Stimulated activated CD4-positive, alpha-beta T cell treated with anti-CD3 and anti-CD28 coated beads, TNF-alpha, amount 100 ng/mL, for 48 hours (primary cell): ENCODE results near the gene CCDC197.

Source experiments
- DNase-seq, 3 donors: peaks; one replicate each; pipeline ENCODE4 v3.0.0-alpha.2; 2020; ENCODE audit warnings: low read depth in 3 of 3

The CCDC197 gene

DNA sequence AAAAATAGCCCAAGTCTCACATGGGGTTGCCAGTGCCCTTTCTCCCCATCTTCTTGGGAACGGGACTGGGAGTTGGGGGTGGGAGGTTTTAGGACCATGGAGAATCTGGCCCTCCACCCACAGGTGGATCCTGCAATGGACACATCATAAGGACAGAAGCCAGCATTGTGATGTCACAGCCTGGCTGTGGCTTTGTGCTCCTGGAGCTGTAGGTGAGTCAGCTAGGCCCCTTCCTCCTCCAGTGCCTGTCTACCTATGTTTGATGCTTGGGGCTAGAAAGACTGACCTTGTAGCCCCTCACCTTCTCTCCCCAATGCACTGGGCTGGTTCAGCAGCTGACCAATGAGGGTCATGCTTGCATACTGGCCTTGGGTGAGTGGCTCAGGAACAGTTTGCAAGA lies at the start of gene CCDC197:
Gene CCDC197, plus strand, starts transcription at position 220 of the 400 bp plus-strand sequence. CDS start 831 bp downstream, outside the sequence.
- DNase-seq: no peak

DNA sequence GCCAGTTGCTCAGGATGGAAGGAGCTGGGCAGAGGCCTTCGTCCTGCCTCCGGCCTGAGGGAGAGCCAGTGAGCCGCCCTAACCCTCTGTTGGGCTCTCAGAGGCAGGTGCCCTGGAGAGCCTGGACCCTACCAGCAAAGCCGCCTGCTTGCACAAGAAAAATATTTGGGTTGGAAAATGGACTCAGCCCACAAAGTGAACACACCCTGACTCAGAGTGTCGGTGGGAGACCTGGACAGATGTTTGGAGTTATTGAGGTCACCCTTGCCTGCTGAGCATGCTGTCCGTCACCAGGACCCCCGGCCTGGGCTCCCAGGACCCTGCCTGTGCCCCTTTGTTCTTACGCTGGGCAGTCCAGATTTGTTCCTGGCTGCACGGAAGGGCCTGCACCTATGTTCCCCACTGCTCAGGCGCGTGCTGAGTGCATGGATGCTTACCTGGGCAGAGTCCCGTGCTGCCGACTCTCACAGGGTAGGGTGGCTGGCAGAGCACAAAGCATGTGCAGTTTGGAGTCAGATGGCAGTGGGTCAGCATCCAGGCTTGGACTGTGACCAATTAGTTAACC lies 47.5 kb upstream of the CCDC197 start:
- no peak for DNase-seq

DNA sequence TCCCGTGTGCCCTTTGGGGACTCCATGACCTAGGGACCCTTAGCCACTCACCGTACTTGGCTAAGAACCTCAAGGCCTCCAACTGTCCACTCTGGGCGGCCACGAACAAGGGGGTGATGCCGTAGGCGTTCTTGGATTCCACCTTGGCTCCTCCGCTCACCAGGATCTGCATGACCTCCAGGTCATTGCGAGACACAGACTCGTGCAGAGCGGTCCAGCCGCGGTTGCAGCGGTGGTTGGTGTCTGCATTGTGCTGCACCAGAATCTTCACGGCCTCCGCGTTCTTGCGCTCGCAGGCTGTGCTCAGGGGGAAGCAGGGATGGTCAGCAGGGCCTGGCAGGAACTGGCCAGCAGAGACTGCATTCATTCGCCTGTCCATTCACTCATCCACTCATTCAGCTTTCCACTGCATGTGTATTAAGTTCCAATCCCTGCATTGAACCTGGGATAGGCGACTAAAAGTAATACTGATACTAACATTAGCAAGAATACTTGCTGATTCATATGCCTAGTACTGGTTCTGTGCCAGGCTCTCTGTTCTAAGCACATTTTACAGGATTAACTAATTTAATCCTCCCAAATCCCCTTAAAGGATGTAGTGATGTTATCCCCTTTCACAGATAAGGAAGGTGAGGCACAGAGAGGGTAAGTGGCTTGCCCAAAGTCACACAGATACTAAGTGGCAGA lies 46.0 kb upstream of the CCDC197 start:
- no peak for DNase-seq

DNA sequence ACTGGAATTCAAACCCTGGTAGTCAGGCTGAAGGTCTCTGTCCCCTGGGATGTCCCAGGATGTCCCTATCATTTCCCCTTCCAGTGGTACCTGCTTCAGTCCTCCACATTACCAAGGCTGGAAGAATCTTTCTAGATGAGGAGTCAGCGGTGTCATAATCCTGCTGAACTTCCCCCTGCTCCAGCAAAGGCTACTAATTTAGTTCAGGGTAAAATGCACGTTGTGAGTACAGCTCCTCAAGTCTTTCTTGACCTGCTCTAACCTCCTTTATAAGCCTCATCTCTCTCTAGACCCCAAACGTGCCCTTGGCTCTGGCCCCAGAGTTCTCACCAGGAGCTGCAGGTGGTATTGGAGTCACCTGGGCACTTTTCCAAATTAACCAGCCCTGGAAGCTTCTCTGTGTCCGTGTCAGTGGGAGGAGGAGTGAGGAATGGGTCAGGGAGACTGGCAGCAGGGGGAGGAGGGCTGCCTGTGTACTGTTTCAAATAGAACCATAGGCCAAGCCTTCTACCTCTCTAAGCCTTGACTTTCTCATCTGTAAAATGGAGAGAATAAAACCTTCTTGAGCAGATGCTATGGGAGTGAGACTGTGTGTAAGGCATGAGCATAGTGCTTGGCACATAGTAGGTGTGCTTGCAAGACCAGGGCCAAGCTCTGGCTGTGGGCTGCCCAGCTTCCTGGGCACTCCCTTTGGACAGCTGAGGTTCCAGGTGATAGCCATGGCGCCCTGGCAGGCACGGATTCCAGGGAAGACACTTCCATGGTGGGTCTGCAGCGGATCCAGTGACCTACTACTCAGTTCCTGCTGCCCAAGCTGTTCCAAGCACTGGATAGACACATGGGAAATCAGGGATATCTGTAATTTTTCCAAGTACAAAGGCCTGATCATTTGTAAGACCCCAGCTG lies 45.2 kb upstream of the CCDC197 start:
- no peak for DNase-seq

DNA sequence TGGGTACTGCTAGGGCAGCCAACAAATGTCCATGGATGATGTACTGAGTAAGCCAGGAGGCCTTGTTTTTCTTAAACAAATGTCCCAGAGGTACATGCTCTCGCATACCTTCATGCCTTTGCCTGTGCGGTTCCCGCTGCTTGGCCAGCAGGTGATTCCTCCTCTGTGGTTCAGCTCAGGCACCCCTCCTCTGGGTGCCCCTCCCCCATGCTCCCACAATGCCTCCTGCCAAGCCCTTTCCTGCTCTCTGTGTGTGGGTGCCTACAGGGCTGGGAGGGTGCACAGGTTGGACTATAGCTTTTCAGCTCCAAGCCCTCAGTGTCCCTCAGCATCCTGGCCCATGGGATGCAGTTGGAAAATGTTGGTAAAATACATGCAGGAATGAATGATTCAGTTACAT lies 44.3 kb upstream of the CCDC197 start:
- no peak for DNase-seq

DNA sequence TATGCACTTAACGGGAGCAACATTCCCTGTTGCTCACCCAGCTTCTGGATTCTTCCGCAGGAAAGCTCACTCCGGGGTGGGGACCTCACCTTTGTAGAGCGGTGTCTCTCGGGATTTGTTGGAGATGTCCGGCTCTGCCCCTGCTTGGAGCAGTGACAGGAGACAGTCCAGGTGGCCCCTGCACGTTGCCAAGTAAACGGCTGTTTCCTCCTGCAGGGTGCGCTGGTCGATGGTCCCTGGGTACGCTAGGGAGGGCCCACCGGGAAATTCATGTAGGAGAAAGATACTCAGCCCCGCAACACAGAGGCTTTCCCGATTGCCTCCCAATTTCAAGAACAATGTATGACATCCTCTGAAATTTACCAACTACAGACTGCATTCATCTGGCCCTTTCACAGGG lies 43.8 kb upstream of the CCDC197 start:
- DNase-seq: no peak

DNA sequence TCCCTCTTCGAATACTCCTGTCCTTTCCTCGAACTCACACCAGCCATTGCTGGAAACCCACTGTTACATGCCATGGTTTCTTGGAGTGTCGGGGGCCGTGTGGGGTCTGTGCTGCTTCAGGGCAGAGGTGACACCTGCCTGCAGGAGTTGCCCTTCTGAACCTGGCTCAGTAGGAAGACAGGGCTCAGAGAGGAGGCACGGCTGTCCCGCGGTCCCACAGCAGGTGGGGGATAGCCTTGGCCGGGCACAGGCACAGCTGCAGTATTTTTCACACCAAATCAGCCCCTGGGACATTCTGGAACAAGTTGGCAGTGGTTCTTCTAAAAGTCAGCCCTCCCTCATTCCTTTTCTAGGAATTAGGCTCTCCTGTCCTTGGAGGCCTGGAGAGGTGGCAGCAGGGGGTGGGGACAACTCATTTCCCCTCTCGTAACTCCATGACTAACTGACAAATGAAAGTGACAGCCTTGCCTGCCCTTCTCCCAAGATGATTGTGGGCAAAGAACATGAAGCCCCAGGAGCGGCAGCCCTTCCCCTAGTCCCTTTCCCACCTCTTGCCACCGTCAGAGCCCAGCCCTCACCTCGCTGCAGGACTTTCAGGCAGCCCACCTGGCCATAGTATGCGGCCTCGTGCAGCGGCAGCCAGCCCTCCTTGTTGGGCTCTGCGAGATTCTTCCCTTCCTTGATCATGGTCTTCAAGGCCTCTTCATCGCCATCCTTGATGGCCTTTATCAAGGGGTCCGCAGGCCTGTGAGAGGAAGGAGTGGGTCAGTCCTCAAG lies 43.2 kb upstream of the CCDC197 start:
- no peak for DNase-seq

DNA sequence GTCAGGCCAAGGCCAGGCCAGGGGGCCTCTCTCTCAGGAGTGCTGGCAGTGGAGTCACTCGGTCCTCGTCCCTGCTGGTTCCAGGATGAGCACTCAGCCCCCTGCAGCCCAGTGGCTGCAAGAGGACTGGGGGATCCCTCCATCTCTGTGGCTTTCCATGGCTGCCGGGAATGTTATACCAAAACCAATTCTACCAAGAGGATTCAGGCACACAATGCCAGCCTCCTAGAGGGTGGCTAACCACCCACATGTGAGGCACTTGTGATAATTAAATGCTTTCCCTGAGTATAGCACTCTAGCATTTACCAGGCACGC lies 42.6 kb upstream of the CCDC197 start:
- no peak for DNase-seq

DNA sequence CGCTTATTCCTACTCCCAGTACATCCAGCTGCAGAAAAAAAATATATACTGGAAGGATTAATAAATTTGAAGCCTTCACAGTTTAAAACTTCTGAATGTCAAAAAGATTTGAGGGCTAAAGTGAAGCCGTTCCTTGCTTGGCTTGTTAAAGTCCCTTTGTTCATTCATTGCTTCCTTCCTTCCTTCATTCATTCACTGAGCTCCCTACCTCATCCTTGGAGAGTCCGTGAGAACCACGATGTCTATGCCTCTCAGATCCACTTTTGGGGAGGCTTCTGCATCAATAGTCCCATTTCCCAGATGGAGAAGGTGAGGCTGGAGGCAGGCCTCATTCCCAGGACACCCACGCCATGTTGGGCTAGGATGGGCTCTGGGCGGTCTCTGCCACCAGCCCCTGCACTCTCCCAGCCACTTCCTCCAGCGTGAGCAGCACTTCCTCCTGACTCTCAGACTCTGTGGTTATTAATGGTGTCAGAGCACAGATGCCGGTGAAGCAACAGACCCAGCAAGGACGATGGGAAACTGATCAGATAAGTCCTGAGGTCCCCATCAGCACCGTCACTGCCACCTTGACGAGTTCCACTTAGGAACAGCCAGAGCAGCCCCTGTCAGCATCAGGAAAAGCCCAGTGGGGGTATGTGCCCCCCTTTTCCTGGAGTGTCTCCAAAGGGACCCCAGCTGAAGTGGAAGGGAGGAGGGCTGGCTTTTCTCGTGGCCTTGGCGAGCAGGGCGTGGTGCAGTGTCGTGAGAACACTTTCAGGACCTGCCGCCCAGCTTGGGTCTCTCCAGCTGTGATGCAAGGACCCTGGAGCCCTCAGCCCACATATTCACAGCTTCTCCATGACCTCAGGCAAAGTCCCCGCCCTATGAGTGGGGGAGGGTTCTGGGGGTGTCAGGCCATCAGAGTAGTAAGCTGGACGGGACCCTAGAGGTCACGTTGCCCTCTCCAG lies 41.9 kb upstream of the CCDC197 start:
- DNase-seq: no peak

DNA sequence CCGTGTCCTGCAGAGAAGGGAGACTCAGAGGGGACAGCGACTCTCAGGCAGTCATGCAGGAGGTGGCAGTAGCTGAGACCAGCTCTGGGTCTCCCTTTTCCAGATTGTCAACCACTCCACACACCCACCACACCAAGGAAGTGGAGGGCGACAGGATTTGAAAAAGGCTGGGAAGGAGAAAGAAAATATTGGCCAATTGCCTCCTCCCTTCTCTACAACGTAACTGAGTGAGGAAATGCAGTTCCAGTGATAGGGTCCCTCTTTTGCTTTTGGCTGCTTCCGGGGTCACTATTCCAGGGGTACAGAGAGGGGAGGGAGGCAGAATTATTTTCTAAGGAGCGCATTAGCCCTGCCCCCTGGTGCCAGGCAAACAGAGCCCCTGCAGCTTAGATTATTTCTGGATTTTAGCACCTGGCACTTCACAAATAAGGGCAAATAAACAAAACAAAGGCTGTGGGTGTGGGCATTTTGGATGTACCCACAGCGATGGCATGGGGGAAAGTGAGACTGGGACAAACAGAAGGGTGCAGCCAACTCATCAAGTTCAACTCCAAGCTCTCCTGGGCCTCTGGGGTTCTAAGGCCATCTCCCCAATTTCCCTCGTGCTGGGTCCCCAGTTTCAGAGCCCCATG lies 41.1 kb upstream of the CCDC197 start:
- DNase-seq: no peak

DNA sequence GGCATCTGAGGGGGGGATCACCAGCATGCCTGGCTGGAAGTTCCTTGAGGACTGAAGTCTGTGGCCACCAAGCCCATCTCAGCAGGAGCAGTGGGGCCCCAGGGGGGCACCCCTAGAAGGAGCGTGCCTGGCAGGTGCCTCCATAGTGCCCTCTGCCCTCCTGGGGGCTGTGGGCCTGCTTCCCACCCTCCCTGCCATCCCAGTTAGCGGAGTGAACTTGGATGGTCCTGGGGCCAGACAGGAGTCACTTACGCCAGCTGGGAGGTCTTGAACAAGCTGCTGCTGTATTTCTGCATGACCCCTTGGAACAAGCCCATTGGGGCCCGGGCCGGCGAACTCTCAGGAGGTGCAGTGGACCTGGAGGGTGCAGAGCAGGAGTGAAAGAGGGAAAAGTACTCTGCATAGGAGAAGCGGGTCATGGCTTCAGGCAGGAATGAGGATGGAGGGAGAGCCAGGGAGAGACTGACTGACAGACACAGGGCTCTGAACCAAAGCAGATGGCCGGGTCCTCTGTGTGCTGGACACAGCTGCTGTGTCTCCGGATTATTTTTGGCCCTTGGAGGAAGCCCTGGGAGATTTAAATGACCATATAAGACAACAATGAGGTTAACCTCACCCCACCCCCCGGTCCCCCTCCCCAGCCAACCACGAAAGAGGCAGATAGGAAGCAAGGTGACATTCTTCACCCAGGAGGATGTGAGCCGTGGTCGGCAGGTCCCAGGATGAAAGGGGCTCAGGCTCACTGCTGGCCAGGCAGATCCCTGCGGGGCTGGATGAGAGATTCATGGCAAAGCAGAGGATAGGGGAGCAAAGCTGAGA lies 40.4 kb upstream of the CCDC197 start:
- DNase-seq: no peak

DNA sequence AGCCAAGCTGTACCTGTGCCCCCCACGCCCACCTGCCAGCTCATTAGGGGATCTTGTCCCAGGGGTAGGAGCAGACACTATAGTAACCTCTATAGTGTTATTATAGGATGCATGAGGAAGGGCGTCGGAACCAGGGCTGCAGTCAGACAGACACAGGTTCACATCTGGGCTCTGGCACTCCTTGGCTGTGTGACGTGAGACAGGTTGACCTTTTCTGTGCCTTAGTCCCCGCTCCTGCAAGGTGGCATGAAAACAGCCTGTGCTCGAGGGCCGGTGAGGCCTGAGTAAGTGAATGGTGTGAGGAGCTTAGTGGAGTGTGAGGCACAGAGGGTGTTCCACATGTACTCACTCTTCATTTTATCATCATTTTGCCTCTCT lies 39.8 kb upstream of the CCDC197 start:
- no peak for DNase-seq

DNA sequence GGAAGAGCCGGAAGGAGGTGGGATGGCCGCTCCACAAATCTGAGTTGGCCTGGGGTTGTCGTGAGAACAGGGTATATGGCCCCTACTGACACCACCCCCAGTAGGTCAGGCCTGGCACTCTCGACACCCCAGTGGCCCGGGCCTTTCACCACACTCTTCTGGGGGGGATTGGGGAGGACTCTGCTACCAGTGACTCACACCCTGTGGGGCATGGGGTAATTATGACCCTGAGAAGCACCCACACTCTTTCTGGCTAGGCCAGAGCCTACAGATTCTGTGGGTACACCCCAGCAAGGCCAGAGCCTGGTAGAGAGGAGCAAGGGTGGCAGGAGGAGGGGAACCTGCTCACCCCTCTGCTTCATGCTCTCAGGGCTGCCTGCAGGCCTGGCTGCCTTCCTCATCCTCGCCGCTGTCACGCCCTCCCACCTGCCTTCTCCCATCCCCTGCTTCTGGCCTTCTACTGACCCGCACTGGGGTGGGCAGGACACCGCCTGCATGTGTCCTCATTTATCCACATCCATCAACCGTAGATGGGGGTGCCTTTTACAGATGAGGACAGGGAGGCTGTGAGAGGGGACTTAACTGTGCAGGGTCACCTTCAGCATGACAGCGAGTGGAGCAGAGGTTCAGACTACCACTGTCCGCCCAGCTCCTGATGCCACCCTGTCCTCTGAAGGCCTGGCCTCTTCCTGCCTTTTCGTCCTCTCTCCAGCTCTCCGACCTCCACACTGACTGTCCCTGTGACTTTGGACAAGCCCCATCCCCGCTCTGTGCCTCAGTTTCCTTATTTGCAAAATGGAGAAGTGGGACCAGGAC lies 39.1 kb upstream of the CCDC197 start:
- DNase-seq: no peak

DNA sequence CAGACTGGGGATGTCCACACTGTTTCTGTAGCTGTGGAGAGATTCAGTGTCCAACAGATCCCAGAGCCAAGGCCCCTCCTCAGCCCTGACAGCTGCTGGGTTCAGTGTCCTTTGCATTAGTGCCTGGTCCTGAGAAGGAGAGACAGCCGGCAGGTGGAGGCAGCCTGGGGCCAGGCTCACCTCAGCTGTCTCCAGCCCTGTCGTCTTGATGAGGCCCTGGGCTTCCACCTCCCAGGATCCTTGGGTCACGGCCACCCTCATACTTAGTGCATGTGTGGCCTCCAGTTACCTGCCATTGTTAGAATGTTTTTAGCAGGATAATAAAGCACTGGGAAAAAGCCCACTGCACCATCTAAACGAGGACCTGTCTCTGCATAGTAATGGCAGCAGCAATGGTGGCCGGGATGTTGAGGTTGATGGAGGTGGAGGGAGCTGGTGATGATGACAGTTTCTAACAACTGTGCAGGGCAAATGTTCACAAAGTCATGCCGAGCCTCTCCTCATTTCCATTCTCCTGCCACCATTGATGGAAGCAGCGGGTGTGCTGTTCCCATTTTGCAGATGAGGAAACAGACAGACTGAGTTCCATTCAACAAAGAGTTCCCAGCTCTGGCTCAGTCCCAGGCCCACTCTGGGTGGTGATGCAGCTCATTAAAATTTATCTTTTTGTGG lies 38.4 kb upstream of the CCDC197 start:
- no peak for DNase-seq

DNA sequence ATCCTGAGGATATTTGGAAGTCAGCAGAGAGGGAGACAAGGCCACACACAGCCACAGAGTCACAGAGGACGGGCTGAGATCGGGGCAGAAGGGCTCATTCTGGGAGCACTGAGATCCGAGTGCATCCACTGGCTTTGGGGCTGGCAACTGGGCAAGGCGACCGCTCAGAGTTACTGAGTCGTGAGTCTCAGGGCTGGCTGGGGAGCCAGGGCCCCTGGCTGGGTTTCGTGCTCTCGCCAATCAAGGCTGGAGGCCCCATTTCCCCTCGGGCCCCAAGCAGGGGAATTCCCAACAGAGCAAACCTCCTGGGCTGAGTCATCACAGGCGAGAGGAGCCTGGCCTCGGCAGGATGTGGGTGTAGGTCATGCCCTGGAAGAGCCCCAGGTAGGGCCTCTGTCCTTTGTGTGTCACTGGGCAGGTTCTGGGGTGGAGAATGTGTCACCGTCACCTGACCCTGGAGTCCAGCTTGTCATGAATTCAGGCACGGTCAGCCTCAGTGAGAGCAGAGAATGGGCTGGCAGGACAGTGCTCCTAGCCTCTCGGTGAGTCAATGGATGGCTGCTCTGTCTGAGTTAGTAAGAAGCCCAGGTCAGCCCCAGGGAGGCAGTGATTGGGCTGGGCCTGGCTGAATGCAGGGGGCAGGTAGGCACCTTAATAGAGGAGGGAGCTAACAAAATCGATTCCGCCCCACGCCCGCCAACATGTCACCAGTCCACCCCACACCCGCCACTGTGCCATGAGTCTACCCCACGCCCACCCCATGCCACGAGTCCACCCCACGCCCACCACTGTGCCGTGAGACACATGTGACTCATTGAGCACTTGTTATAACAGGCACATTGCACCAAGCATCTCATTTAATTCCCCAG lies 37.6 kb upstream of the CCDC197 start:
- peak; percentile 90 to 97 (median 94) for DNase-seq

DNA sequence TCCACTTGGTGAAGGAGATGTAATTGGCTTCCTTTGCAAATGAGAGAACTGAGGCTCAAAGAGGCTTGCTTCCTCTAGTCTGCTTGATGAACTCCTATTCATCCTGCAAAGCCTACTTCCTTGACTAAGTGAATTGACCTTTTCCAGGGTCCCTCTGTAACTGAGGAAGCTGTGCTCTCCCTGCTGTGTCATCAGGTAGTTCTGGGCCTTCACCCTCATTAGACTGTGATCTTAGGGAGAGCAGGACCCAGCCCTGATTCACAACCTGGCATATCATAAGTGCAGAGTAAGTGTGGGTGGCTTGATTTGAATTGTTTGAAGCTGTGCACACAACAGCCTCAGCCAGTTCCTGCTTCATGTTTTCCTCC lies 37.0 kb upstream of the CCDC197 start:
- DNase-seq: no peak

DNA sequence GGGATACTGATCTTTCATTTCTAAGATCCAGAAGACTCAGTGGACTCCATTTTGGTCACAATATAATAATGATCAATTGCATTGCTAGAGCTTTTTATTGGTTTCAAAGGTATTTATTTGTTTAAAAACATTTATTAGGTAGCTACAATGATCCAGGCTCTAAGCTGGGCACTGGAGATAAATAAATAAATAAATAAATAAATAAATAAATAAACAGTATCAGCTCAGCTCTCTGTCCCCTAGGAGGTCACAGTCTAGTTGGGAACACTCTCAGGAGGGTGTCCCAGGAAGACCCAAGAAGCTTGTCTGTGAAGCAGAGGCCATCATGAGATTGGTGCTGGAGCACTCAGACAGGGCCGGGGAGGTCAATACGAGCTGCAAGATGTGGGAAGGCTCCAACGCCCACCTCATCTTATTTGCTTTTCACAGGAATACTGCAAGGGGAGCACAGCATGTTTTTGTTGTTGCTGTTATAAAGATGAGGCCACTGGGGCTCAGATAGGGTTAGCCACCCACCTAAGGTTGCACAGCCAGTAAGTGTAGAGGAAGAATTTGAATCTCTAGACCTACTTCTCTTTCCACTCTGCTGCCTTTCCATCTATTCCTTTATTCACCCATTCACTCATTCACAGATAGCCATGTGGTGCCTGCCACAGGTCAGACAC lies 36.2 kb upstream of the CCDC197 start:
- no peak for DNase-seq
